Suprapubic skin (tissue), 4 donors: ENCODE results near the gene TMEM18. TPM values are rescaled to one million over a fixed set of nuclear protein-coding genes. Genes with fewer than 3 reads are reported as not detected.

Source experiments
- DNase-seq, 2 donors: peaks; one replicate each; pipeline ENCODE4 v3.0.0-alpha.2; 2019; ENCODE audit warnings: low spot score in 2 of 2
- H3K27ac ChIP-seq: fragments of 200-600 bp; sonication (generic); one replicate; pipeline ENCODE4 v1.5.1; 2019
- H3K27me3 ChIP-seq: fragments of 200-600 bp; sonication (generic); one replicate; pipeline ENCODE4 v1.5.1; 2019
- H3K36me3 ChIP-seq: fragments of 200-600 bp; sonication (generic); one replicate; pipeline ENCODE4 v1.5.1; 2019
- H3K4me1 ChIP-seq: fragments of 200-600 bp; sonication (generic); one replicate; pipeline ENCODE4 v1.5.1; 2019
- H3K4me3 ChIP-seq: fragments of 200-600 bp; sonication (generic); one replicate; pipeline ENCODE4 v1.5.1; 2019; ENCODE audit warnings: mild to moderate bottlenecking
- H3K9me3 ChIP-seq: fragments of 200-600 bp; sonication (generic); one replicate; pipeline ENCODE4 v1.5.1; 2019
- CTCF ChIP-seq, 2 donors: fragments of 200-600 bp in 1 of 2; fragments of 450-650 bp in 1 of 2; sonication (generic) in 1 of 2; IDR thresholded peaks; one replicate each; pipeline ENCODE4 v1.5.1; 2016 to 2019; ENCODE audit warnings: antibody characterized with exemption in 2 of 2, mild to moderate bottlenecking in 1 of 2, moderate library complexity in 1 of 2
- EP300 ChIP-seq: sonication (generic); formaldehyde crosslinking; IDR thresholded peaks from one replicate; pipeline ENCODE4 v1.6.1; 2017; ENCODE audit warnings: antibody characterized with exemption
- POLR2A ChIP-seq, 2 donors: fragments of 450-650 bp; IDR thresholded peaks; one replicate each; pipeline ENCODE4 v1.6.1; 2017; ENCODE audit warnings: antibody characterized with exemption in 2 of 2, mild to moderate bottlenecking in 2 of 2, moderate library complexity in 2 of 2
- POLR2AphosphoS5 ChIP-seq, 3 donors: sonication (generic); formaldehyde crosslinking; IDR thresholded peaks; one replicate each; pipeline ENCODE4 v1.6.1; 2017; ENCODE audit warnings: antibody characterized with exemption in 3 of 3
- WGBS: methylation state at CpG from one replicate; pipeline ENCODE4 v1.1.5; 2018; 5-methylcytosine and 5-hydroxymethylcytosine counted together
- total RNA-seq, 4 donors: library from RNA; depleted of rRNA; stranded (reverse); fragments of >200 nt; gene quantifications; one replicate each; pipeline ENCODE4 v1.1.0, GENCODE V29; 2016

TMEM18 gene
- total RNA-seq, 4 donors from 2014 or later: 20.4 to 24.6 (median 22.0) TPM

DNA sequence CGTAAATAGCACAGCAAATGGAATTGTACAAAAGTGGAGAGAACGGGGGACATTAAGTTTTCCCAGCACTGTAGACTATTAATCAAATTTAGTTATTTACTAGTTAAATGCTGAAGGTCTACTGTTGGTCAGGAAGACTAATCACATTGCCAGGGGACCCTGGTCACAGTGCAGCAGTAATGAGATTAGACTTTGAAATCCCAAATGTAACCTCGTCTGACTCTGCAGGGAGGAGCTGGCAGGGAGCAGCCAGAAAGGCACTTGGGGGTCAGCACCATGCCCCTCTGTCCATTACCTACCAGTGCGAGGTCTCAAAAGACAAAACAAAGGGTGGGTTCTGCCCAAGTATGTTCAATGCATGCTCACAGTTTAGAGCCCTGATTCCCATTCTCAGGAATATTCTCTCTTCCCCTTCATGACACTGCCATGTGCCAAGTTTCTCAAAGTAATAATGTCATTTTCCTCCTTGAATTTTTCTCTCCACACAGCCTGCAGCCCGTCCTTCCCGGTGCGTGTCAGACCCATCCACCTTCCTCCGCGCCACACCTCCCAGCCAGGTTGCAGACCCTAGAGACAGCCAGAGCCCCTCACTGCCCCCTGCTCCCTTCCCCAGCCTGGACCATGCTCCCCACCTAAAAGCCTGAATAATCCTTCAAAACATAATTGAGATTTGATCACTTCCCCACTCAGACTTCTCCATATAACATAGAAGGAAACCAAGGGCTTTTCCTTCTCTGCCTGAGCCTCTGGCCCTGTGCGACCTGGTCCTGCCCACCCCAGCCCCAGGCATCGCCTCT lies 52.5 kb downstream of the TMEM18 start:
- no peak for DNase-seq
- Histone ChIP-seq H3K36me3 (no peaks in the 10 kb centered on the region), H3K4me1 (no peaks in the 10 kb centered on the region), H3K27me3 (no peaks in the 10 kb centered on the region), H3K4me3 (no peak overlapping the region), H3K9me3 (no peaks in the 10 kb centered on the region), H3K27ac (no peak overlapping the region)
- TF ChIP-seq CTCF (IDR thresholded peaks at IDR 0.05) (no peak), POLR2AphosphoS5 (IDR thresholded peaks at IDR 0.05) (no peak), EP300 (no peak), POLR2A (IDR thresholded peaks at IDR 0.05) (no peak)
- 79% methylated on average over 11 of the region's 11 CpGs for WGBS

GRCh38 chr2:624096-624495 lies 53.1 kb downstream of the TMEM18 start:
- Histone ChIP-seq H3K4me3 (no peak overlapping the region), H3K36me3 (no peaks in the 10 kb centered on the region), H3K27ac (no peak overlapping the region), H3K27me3 (no peaks in the 10 kb centered on the region), H3K4me1 (no peaks in the 10 kb centered on the region), H3K9me3 (no peaks in the 10 kb centered on the region)
- peak in 1 of 2 donors; percentile 59 for DNase-seq
- 86% methylated on average over 10 of the region's 10 CpGs for WGBS
- TF ChIP-seq CTCF (IDR thresholded peaks at IDR 0.05) (no peak), POLR2AphosphoS5 (IDR thresholded peaks at IDR 0.05) (no peak), POLR2A (IDR thresholded peaks at IDR 0.05) (no peak), EP300 (no peak)

DNA sequence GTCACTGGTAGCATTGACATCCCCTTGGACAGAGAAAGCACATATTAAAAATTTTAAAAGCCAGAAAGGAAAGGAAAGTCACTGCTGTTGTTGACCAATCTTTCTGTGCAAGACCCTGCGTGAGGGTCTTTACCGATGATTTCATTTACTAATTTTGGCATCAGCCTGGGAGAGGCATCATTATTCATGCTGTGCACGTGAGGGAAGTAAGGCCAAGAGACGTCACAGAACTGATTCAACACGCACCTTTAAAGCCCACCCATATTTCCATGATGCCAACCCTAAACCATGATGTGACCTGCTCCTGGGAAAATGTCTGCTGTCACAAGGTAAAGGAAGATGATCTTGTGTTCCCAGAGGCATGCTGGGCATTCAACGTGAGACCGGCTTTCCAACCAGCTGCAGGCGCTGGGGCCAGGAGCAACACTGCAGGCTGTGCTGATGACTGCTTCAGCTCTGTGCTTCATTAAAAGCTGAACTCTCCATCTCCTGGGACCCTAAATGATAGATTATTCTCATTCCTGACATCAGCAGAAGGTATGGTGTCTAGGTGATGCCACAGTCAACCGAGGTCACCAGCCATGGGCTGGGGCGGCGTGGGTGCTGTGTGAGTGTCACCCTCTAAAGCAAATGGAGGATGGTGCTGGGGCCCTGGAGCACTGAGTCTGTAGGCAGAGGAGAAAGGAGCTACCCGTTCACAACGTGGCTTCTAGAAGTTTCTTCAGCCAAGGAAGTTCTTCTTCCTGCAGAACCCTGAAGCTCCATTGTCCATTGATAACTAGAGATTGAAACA lies 53.9 kb downstream of the TMEM18 start:
- DNase-seq: peak in 1 of 2 donors; percentile 64

GRCh38 chr2:622357-622756 lies 54.8 kb downstream of the TMEM18 start:
- Histone ChIP-seq H3K27ac (no peak overlapping the region), H3K27me3 (no peaks in the 10 kb centered on the region), H3K36me3 (no peaks in the 10 kb centered on the region), H3K9me3 (no peaks in the 10 kb centered on the region), H3K4me3 (no peak overlapping the region), H3K4me1 (no peaks in the 10 kb centered on the region)
- 83% methylated on average over 10 of the region's 10 CpGs for WGBS
- no peak for TF ChIP-seq EP300
- no peak for TF ChIP-seq CTCF (IDR thresholded peaks at IDR 0.05)
- no peak for TF ChIP-seq POLR2AphosphoS5 (IDR thresholded peaks at IDR 0.05)
- no peak for TF ChIP-seq POLR2A (IDR thresholded peaks at IDR 0.05)
- DNase-seq: no peak

More for the DNA sequence above, 53.9 kb downstream of the TMEM18 start:
- Histone ChIP-seq H3K27me3 (no peaks in the 10 kb centered on the region), H3K9me3 (no peaks in the 10 kb centered on the region), H3K27ac (no peak overlapping the region), H3K4me1 (no peaks in the 10 kb centered on the region), H3K4me3 (no peak overlapping the region), H3K36me3 (no peaks in the 10 kb centered on the region)
- TF ChIP-seq POLR2A (IDR thresholded peaks at IDR 0.05) (no peak), CTCF (IDR thresholded peaks at IDR 0.05) (no peak), EP300 (no peak), POLR2AphosphoS5 (IDR thresholded peaks at IDR 0.05) (no peak)
- 92% methylated on average over 13 of the region's 13 CpGs for WGBS
